T-helper 2 cell treated with Interferon-gamma antibody and Interleukin-4, amounts not matched to agents 5 μg/mL and 100 μg/mL, for 36 hours (primary cell): ENCODE data around the gene NASP.

Experiments used
- DNase-seq: peaks from one replicate; pipeline ENCODE4 v3.0.0; 2021; ENCODE audit warnings: low spot score
- H3K27ac Mint-ChIP-seq: one replicate; pipeline ENCODE4 v1.8.0; 2021; ENCODE audit warnings: mild to moderate bottlenecking, mixed read lengths
- H3K27me3 Mint-ChIP-seq: one replicate; pipeline ENCODE4 v1.8.0; 2021; ENCODE audit warnings: low read depth, mixed read lengths
- H3K36me3 Mint-ChIP-seq: one replicate; pipeline ENCODE4 v1.8.0; 2021; ENCODE audit warnings: low read depth, mixed read lengths
- H3K4me1 Mint-ChIP-seq: one replicate; pipeline ENCODE4 v1.8.0; 2021; ENCODE audit warnings: low read depth, mixed read lengths
- H3K4me3 Mint-ChIP-seq: one replicate; pipeline ENCODE4 v1.8.0; 2022; ENCODE audit warnings: mild to moderate bottlenecking, moderate library complexity, mixed read lengths
- H3K9me3 Mint-ChIP-seq: one replicate; pipeline ENCODE4 v1.8.0; 2021; ENCODE audit warnings: mixed read lengths

NASP gene

GRCh38 chr1:45583666-45584350, at the start of gene NASP:
Gene NASP, plus strand, starts transcription at chr1:45584041. Its CDS starts 106 bp downstream, at chr1:45584147.
- Mint-ChIP-seq H3K27me3 (no peaks in the 10 kb centered on the region), H3K9me3 (no peaks in the 10 kb centered on the region), H3K36me3 (peaks cover 20% of the 10 kb centered on the region), H3K4me3 (peak within 1 kb of the TSS; percentile 91), H3K27ac (peak within 1 kb of the TSS; percentile 99), H3K4me1 (peaks cover 22% of the 10 kb centered on the region)
- peak; percentile 89 for DNase-seq

DNA sequence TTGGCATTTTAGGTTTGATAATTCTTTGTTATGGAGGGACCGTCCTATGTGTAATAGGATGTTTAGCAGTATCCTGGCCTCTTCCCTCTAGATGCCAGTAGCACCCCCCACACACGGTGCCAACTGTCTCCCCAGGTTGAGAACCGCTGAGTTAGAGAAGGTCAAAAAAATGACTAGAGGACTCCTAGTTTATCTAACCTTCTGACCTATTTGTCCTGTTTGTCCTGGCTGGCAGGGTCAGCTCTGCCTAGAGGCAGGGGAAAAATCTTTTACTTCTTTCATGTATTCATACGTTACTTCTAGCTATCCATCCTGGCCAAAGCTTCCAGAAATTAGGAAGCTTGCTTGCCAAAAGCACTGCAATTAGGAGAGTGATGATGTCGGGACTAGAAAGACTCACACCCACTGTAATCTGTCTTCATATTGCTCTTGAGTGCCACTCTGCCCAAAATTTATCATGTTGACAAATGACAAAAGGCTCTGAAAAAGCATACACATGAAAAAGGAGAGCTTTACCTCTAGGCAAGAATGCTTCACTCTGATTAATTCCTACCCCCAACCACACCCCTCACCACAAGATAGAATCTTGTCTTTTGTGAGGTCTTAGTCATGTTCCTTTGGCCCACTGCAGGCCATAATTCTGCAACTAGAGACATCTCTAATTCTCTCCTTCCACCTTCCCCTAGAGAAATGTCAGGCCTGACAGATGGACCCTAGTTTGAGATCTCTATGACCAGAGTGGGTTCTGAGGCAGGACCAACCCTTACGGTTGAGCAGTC, 47.7 kb upstream of the NASP start:
- Mint-ChIP-seq H3K4me3 (peak overlapping the region; percentile 5), H3K9me3 (no peaks in the 10 kb centered on the region), H3K4me1 (peaks cover 21% of the 10 kb centered on the region), H3K27ac (peak overlapping the region; percentile 33), H3K36me3 (no peaks in the 10 kb centered on the region), H3K27me3 (peaks cover 10% of the 10 kb centered on the region)
- peak; percentile 46 for DNase-seq

- Mint-ChIP-seq H3K4me3 (no peak overlapping the region), H3K27ac (no peak overlapping the region), H3K9me3 (no peaks in the 10 kb centered on the region), H3K4me1 (peaks cover 19% of the 10 kb centered on the region), H3K36me3 (no peaks in the 10 kb centered on the region), H3K27me3 (peaks cover 8% of the 10 kb centered on the region)
- DNase-seq, result no peak
Observed at GRCh38 chr1:45536886-45537285, 47.0 kb upstream of the NASP start.

DNA sequence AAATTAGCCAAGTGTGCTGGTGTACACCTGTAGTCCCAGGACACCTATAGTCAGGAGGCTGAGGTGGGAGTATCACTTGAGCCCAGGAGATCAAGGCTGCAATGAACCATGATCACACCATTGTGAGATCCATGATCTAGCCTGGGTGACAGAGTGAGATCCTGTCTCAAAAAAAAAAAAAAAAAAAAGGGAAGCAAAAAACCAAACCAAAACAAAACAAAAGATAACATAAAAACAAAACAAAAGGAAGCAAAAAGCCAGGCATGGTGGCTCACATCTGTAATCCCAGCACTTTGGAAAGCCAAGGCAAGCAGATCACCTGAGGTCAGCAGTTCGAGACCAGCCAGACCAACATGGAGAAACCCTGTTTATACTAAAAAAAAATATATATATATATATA, 42.6 kb upstream of the NASP start:
- Mint-ChIP-seq H3K27ac (no peak overlapping the region), H3K27me3 (peaks cover 4% of the 10 kb centered on the region), H3K4me1 (peaks cover 37% of the 10 kb centered on the region), H3K36me3 (no peaks in the 10 kb centered on the region), H3K9me3 (no peaks in the 10 kb centered on the region), H3K4me3 (no peak overlapping the region)
- no peak for DNase-seq

DNA sequence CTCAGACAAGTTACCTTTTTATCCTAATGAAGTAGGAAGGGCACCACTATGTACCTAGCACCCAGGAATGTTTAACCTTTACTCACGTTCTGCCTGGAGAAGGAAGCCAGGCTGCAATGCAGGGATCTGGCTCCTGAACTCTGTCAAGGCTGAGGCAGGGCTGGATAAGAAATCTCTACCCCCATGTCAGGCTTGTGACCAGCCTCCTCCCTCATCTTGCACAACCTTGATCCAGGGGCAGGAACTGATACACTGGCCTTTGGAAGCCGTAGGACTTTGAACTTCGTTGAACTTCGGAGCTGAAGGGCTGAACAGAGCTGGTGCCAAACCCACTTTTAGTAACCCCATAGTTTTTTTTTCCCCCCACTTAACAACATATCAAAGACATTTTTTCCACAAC, 41.2 kb upstream of the NASP start:
- Mint-ChIP-seq H3K36me3 (no peaks in the 10 kb centered on the region), H3K27me3 (peaks cover 2% of the 10 kb centered on the region), H3K4me3 (no peak overlapping the region), H3K27ac (no peak overlapping the region), H3K9me3 (no peaks in the 10 kb centered on the region), H3K4me1 (peaks cover 26% of the 10 kb centered on the region)
- no peak for DNase-seq

DNA sequence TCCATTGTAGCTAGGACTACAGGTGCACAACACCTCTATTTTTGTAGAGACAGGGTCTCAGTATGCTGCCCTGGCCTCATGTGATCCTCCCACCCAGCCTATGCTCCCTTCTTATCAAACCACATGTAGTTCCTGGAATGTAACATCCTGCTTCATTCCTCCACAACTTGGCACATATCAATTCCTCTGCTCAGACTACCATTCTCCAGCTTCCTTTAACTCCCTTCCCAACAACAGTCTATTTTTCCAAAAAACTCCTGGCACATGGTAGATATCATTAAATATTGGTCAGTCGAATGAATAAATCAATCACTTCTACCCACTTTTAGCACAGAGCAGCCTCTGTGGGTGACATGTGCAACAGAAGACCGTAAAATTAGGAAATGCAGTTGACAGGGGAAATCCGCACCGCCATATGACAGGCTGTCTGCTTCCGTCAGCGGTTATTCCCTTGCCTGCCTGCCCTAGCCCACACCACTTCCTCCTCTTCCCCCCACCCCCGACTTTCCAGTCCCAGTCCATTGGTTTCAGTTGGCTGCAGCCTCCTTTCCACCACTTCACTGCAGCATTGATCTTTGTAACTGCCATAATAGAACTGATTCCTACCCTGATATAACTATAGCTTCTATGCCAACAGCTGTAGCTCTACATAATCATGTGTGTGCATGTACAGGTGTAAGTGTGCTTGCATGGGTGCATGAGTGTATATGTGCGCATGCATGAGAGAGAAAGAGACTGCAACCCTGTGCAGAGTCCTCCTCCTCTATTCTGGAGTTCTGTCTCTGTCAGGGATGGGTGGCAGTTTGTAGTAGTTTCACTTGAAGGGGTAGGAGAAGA, 40.0 kb upstream of the NASP start:
- H3K4me1 Mint-ChIP-seq, result peaks cover 26% of the 10 kb centered on the region
- peak overlapping the region; percentile 56 for H3K27ac Mint-ChIP-seq
- peaks cover 2% of the 10 kb centered on the region for H3K27me3 Mint-ChIP-seq
- H3K4me3 Mint-ChIP-seq, result peak overlapping the region; percentile 68
- H3K9me3 Mint-ChIP-seq, result no peaks in the 10 kb centered on the region
- H3K36me3 Mint-ChIP-seq, result no peaks in the 10 kb centered on the region
- peak; percentile 82 for DNase-seq

- H3K9me3 Mint-ChIP-seq, result no peaks in the 10 kb centered on the region
- no peak overlapping the region for H3K4me3 Mint-ChIP-seq
- peaks cover 26% of the 10 kb centered on the region for H3K4me1 Mint-ChIP-seq
- peaks cover 2% of the 10 kb centered on the region for H3K27me3 Mint-ChIP-seq
- H3K27ac Mint-ChIP-seq, result no peak overlapping the region
- H3K36me3 Mint-ChIP-seq, result no peaks in the 10 kb centered on the region
- no peak for DNase-seq
Observed at GRCh38 chr1:45544530-45544929, 39.3 kb upstream of the NASP start.

GRCh38 chr1:45545019-45545493, 38.8 kb upstream of the NASP start:
- Mint-ChIP-seq H3K27ac (peak overlapping the region; percentile 15), H3K27me3 (peaks cover 2% of the 10 kb centered on the region), H3K4me1 (peaks cover 26% of the 10 kb centered on the region), H3K36me3 (no peaks in the 10 kb centered on the region), H3K9me3 (no peaks in the 10 kb centered on the region), H3K4me3 (no peak overlapping the region)
- DNase-seq, result peak; percentile 25

DNA sequence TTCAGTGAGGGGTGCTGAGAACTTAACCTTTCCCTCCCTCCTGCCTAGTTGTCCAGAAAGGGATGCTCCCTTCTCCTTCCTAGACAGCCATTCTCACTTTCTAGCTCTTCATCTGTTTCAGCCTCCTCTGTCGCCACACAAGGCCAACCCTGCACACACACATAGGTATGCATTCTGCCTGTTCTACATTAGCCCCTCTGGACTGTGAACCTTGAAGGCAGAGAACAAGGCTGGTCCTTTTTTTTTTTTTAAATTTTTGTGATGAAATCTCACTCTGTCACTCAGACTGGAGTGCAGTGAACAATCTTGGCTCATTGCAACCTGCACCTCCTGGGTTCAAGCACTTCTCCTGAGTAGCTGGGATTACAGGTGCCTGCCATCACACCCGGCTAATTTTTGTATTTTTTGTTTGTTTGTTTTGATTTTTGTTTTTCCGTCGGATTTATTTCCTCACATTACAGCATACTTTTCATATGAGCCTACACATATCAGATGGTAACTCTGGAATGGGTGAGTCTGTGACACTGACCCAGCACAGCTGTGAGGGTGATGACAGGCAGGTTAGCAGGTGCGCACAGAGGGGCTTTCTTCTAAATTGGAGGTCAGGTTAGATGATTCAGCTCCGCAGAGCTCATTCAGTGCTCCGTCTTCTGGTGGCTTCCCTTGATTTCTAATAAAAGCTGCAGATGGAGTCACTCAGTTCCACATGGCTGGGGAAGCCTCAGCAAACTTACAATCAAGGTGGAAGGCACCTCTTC, 38.1 kb upstream of the NASP start:
- Mint-ChIP-seq H3K4me3 (no peak overlapping the region), H3K4me1 (peaks cover 27% of the 10 kb centered on the region), H3K36me3 (no peaks in the 10 kb centered on the region), H3K27me3 (peaks cover 2% of the 10 kb centered on the region), H3K9me3 (no peaks in the 10 kb centered on the region), H3K27ac (peak overlapping the region; percentile 15)
- DNase-seq, result no peak

- peaks cover 11% of the 10 kb centered on the region for H3K36me3 Mint-ChIP-seq
- DNase-seq, result peak; percentile 90
- no peaks in the 10 kb centered on the region for H3K27me3 Mint-ChIP-seq
- H3K4me1 Mint-ChIP-seq, result peaks cover 10% of the 10 kb centered on the region
- H3K9me3 Mint-ChIP-seq, result no peaks in the 10 kb centered on the region
- H3K27ac Mint-ChIP-seq, result peak within 1 kb of the TSS; percentile 91
- H3K4me3 Mint-ChIP-seq, result peak within 1 kb of the TSS; percentile 98
Observed at GRCh38 chr1:45550401-45551351, 33.2 kb upstream of the NASP start, which contains the start of gene AKR1A1. Gene AKR1A1, plus strand, starts transcription at chr1:45550826. Its CDS starts 10,969 bp downstream, at chr1:45561795.

DNA sequence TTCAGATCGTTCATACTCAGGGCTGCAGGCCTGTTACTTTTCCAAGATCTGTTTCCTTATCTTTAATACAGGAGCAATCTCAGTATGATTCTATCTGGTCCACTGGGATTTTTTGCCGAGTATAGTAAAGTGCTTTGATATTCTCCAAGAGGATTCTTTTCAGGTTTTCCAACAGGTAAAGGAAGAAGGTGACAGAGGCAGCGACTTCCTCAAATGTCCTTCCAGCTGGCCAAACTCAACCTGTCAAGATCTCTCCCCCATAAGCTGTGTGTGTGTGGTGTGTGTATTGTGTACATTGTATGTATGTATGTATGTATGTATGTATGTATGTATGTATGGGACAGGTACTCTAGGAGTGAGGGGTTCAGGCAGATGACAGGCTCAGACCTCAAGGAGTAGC, 32.2 kb upstream of the NASP start:
- no peaks in the 10 kb centered on the region for H3K9me3 Mint-ChIP-seq
- peaks cover 10% of the 10 kb centered on the region for H3K4me1 Mint-ChIP-seq
- H3K4me3 Mint-ChIP-seq, result peak overlapping the region; percentile 98
- H3K27me3 Mint-ChIP-seq, result no peaks in the 10 kb centered on the region
- H3K27ac Mint-ChIP-seq, result peak overlapping the region; percentile 91
- no peak for DNase-seq
- peaks cover 16% of the 10 kb centered on the region for H3K36me3 Mint-ChIP-seq

GRCh38 chr1:45552331-45552730, 31.5 kb upstream of the NASP start:
- Mint-ChIP-seq H3K27me3 (no peaks in the 10 kb centered on the region), H3K4me3 (peak overlapping the region; percentile 54), H3K27ac (peak overlapping the region; percentile 8), H3K4me1 (peaks cover 13% of the 10 kb centered on the region), H3K36me3 (peaks cover 17% of the 10 kb centered on the region), H3K9me3 (no peaks in the 10 kb centered on the region)
- no peak for DNase-seq
